Activated naive CD4-positive, alpha-beta T cell treated with anti-CD3 and anti-CD28 coated beads, Interleukin-2, amount 10 ng/mL, durations not matched to agents 7 days and 5 days (primary cell): ENCODE measurements around the gene ANKRD28.

ENCODE experiments used
- CTCF ChIA-PET: fragments of 350-600 bp; sonication (Branson Sonifier 250); formaldehyde crosslinking; loops from one replicate; lab custom pipeline; 2021; ENCODE audit warnings: antibody characterized with exemption; lab: Charles Lee
- DNase-seq: peaks from one replicate; pipeline ENCODE4 v3.0.0-alpha.2; 2020
- H3K27ac Mint-ChIP-seq: one replicate; pipeline ENCODE4 v1.8.0; 2021; ENCODE audit warnings: mild to moderate bottlenecking, moderate library complexity, mixed read lengths
- H3K27me3 Mint-ChIP-seq: one replicate; pipeline ENCODE4 v1.8.0; 2021; ENCODE audit warnings: mild to moderate bottlenecking, mixed read lengths
- H3K36me3 Mint-ChIP-seq: one replicate; pipeline ENCODE4 v1.8.0; 2021; ENCODE audit warnings: mixed read lengths
- H3K4me1 Mint-ChIP-seq: one replicate; pipeline ENCODE4 v1.8.0; 2021; ENCODE audit warnings: mixed read lengths
- H3K4me3 Mint-ChIP-seq: one replicate; pipeline ENCODE4 v1.8.0; 2021; ENCODE audit warnings: mild to moderate bottlenecking, moderate library complexity, mixed read lengths
- H3K9me3 Mint-ChIP-seq: one replicate; pipeline ENCODE4 v1.8.0; 2021; ENCODE audit warnings: mixed read lengths

The ANKRD28 gene

GRCh38 chr3:15796771-15797641, 773 bp downstream of the ANKRD28 start:
- H3K9me3 Mint-ChIP-seq, result no peaks in the 10 kb centered on the region
- H3K27ac Mint-ChIP-seq, result peak overlapping the region; percentile 86

GRCh38 chr3:15796331-15796730, 1.4 kb downstream of the ANKRD28 start:
- CTCF ChIA-PET, result interaction anchor here (0.6 to 1.6 kb wide), 5 partner anchors 17 to 733 kb away, joined by 3 to 10 read pairs (median 3); no protein-coding TSS in a partner anchor
- peak overlapping the region; percentile 4 for H3K27ac Mint-ChIP-seq
- H3K9me3 Mint-ChIP-seq, result no peaks in the 10 kb centered on the region
- no peaks in the 10 kb centered on the region for H3K27me3 Mint-ChIP-seq
- peak overlapping the region; percentile 18 for H3K4me3 Mint-ChIP-seq
- peaks cover 24% of the 10 kb centered on the region for H3K36me3 Mint-ChIP-seq
- DNase-seq, result no peak
- peaks cover 61% of the 10 kb centered on the region for H3K4me1 Mint-ChIP-seq

More at GRCh38 chr3:15796771-15797641, 773 bp downstream of the ANKRD28 start:
- Mint-ChIP-seq H3K27me3 (no peaks in the 10 kb centered on the region), H3K4me3 (peak overlapping the region; percentile 57), H3K4me1 (peaks cover 67% of the 10 kb centered on the region), H3K36me3 (peaks cover 17% of the 10 kb centered on the region)
- CTCF ChIA-PET, result interaction anchor here (0.6 to 1.6 kb wide), 8 partner anchors 10 to 732 kb away, joined by 3 to 10 read pairs (median 3); no protein-coding TSS in a partner anchor
- DNase-seq, result no peak

DNA sequence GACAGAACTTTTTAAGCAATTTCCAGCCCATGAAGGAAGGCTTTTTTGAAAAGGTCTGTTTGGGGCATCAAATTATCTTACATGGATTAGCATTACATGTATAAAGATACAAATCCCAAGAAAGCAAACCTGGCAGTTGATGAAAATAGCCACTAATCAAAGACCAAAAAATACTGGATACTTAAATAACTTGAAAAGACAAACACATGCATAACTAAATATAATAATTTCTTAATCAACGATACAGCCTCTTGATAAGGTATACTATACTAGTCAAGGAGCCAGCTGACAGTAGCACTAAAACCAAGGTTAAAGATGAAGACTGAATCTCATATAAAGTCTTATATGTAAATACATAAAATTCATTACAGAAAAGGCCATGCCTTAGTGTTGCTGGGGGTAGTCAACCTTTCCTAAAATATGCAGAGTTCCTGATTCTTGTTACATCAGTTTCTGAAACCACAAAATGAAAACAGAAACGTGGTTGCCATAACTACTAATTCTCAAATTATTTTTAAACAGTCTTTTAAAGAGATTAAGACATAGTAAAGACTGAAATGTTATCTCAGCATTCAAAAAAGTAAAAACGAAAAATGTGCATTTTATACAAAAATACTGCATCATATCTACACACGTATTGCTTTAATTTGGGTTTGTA, 2.0 kb downstream of the ANKRD28 start:
- CTCF ChIA-PET, result interaction anchor here (0.6 to 0.7 kb wide), 2 partner anchors 367 to 464 kb away, joined by 3 to 4 read pairs; no protein-coding TSS in a partner anchor
- H3K36me3 Mint-ChIP-seq, result peaks cover 28% of the 10 kb centered on the region
- H3K4me1 Mint-ChIP-seq, result peaks cover 55% of the 10 kb centered on the region
- no peak for DNase-seq
- H3K9me3 Mint-ChIP-seq, result peaks cover 2% of the 10 kb centered on the region
- H3K27ac Mint-ChIP-seq, result no peak overlapping the region
- H3K27me3 Mint-ChIP-seq, result no peaks in the 10 kb centered on the region
- H3K4me3 Mint-ChIP-seq, result no peak overlapping the region

DNA sequence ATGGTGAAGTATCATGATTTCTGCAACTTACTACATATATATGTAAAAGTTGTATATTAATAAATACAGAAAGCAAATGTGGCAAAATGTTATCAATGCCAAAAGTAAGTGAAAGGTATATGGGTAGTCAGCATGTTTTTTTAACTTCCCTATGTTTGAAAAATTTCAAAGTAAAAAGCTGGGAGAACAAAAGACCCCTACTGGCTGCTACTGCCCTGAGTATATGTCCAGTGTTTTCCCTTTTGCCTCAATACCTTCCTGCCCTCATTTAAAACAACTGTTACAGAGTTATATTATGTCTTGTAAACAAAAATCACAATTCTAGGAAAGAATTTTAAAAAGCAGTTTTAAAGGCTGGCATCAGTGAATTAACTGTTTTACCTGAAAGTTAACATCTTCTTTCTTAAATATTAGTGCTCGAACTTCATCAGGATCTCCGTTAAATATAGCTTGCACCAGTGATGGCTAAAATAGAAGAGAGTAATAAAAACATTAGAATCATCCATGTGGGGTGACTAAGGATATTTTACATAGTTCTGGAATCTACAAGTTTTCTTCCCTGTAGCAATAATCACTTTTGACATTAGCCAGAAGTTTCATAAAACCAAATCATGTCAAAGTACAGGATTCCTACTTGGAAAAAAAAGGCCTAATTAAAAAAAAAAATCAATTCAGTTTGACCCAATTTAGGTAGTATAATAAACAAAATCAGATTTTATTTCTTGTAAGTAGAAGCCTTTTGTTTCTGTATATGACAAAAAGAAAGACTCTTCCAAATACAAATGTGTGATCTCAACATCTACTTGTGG, 2.7 kb downstream of the ANKRD28 start:
- Mint-ChIP-seq H3K27me3 (no peaks in the 10 kb centered on the region), H3K27ac (no peak overlapping the region), H3K36me3 (peaks cover 34% of the 10 kb centered on the region), H3K9me3 (peaks cover 3% of the 10 kb centered on the region), H3K4me3 (no peak overlapping the region), H3K4me1 (peaks cover 50% of the 10 kb centered on the region)
- CTCF ChIA-PET, result interaction anchor here (1.0 to 1.7 kb wide), 2 partner anchors 17 to 149 kb away, joined by 3 to 5 read pairs; no protein-coding TSS in a partner anchor
- no peak for DNase-seq

DNA sequence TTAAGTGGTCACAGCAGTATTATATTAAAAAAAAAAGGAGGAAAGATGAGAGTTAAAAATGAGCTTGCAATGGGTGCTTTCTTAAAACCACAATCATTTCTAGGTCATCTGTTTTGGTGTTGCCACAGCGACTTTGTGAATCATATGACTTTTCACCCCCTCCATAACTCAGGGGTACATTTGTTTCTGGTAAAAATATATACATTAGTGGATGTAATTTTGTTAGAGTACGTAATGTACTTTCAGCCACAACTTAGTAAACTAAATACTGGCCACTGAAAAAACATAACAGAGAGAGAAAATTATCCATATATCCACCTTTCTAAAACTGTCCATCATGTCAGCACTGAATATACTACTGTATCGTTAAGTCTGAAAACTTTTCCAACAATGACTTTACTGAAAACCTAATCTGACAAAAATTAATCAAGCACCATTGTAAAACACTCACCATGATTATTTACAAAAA, 3.4 kb downstream of the ANKRD28 start:
- peaks cover 43% of the 10 kb centered on the region for H3K4me1 Mint-ChIP-seq
- H3K27ac Mint-ChIP-seq, result no peak overlapping the region
- CTCF ChIA-PET, result interaction anchor here (1.0 to 1.7 kb wide), 2 partner anchors 18 to 148 kb away, joined by 3 to 5 read pairs; no protein-coding TSS in a partner anchor
- peaks cover 34% of the 10 kb centered on the region for H3K36me3 Mint-ChIP-seq
- no peaks in the 10 kb centered on the region for H3K27me3 Mint-ChIP-seq
- no peak overlapping the region for H3K4me3 Mint-ChIP-seq
- peaks cover 3% of the 10 kb centered on the region for H3K9me3 Mint-ChIP-seq
- no peak for DNase-seq

DNA sequence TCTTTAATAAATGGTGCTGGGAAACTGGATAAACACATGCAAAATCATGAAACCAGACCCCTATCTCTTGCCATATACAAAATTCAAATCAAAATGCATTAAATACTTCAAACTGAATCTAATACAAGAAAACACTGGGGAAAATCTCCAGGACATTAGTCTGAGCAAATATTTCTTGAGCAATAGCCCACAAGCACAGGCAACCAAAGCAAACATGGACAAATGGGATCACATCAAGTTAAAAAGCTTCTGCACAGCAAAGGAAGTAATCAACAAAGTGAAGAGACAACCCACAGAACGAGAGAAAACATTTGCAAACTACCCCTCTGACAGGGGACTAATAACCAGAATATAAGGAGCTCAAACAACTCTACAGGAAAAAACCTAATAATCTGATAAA, 6.3 kb downstream of the ANKRD28 start:
- no peak for DNase-seq
- Mint-ChIP-seq H3K4me3 (no peak overlapping the region), H3K9me3 (peaks cover 3% of the 10 kb centered on the region), H3K4me1 (peaks cover 21% of the 10 kb centered on the region), H3K27me3 (no peaks in the 10 kb centered on the region), H3K27ac (no peak overlapping the region), H3K36me3 (peaks cover 33% of the 10 kb centered on the region)
- CTCF ChIA-PET, result no interaction called here

- CTCF ChIA-PET, result no interaction called here
- Mint-ChIP-seq H3K4me1 (no peaks in the 10 kb centered on the region), H3K4me3 (no peak overlapping the region), H3K27me3 (no peaks in the 10 kb centered on the region), H3K9me3 (peaks cover 3% of the 10 kb centered on the region), H3K27ac (no peak overlapping the region), H3K36me3 (peaks cover 26% of the 10 kb centered on the region)
- DNase-seq, result no peak
Observed at GRCh38 chr3:15787941-15788340, 9.8 kb downstream of the ANKRD28 start.

DNA sequence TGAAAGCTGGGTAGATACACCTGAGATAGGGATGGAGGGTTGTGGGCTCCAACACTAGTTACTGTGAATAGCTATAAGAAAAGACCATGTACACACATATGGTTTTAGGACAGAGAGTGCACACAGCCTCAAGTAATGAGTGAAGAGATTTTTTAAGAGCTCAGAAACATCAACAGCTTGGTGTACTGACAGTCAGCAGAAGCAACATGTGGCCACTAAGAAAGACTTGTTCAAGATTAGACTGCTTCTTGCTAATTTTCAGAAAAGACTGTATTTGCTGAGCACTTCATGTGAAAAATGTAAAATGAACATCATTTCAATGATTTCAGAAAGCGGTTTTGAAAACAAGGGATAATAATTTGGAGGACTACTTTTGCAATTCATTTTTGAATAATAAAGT, 10.3 kb downstream of the ANKRD28 start:
- Mint-ChIP-seq H3K9me3 (peaks cover 3% of the 10 kb centered on the region), H3K36me3 (peaks cover 26% of the 10 kb centered on the region), H3K27ac (no peak overlapping the region), H3K4me3 (no peak overlapping the region), H3K27me3 (no peaks in the 10 kb centered on the region), H3K4me1 (no peaks in the 10 kb centered on the region)
- no peak for DNase-seq
- CTCF ChIA-PET, result no interaction called here

DNA sequence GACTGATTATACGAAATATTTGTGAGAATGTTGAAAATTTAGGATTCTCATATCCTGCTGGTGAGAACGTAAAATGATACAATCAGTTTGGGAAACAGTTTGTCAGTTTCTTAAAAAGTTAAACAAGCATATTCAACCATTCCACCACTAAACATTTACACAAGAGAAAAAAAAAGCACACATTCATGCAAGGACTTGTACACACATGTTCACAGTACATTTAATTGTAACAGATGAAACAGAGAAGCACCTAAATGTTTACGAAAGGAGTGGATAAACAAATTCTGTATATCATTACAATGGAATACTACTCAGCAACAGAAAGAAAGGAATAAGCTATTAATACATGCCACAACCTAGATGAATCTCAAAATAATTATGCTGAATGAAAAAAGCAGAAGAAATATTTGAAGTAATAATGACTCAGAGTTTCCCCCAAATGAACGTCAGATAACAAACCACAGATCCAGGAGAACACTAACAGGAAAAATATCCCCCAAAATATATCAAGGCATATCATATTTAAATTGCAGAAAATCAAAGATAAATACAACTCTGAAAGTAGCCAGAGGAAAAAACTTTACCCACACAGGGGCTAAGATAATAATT, 14.3 kb downstream of the ANKRD28 start:
- Mint-ChIP-seq H3K36me3 (peaks cover 6% of the 10 kb centered on the region), H3K9me3 (no peaks in the 10 kb centered on the region), H3K27me3 (no peaks in the 10 kb centered on the region), H3K4me1 (no peaks in the 10 kb centered on the region), H3K27ac (no peak overlapping the region), H3K4me3 (no peak overlapping the region)
- no peak for DNase-seq
- CTCF ChIA-PET, result no interaction called here

- Mint-ChIP-seq H3K9me3 (no peaks in the 10 kb centered on the region), H3K27ac (no peak overlapping the region), H3K27me3 (no peaks in the 10 kb centered on the region), H3K4me1 (no peaks in the 10 kb centered on the region), H3K4me3 (no peak overlapping the region), H3K36me3 (peaks cover 6% of the 10 kb centered on the region)
- DNase-seq, result no peak
- CTCF ChIA-PET, result no interaction called here
Observed at GRCh38 chr3:15782429-15782828, 15.3 kb downstream of the ANKRD28 start.

GRCh38 chr3:15781637-15782402, 16.0 kb downstream of the ANKRD28 start:
- CTCF ChIA-PET, result no interaction called here
- Mint-ChIP-seq H3K27me3 (no peaks in the 10 kb centered on the region), H3K4me1 (no peaks in the 10 kb centered on the region), H3K27ac (no peak overlapping the region), H3K9me3 (no peaks in the 10 kb centered on the region), H3K36me3 (peaks cover 6% of the 10 kb centered on the region), H3K4me3 (no peak overlapping the region)
- no peak for DNase-seq

GRCh38 chr3:15781131-15781530, 16.6 kb downstream of the ANKRD28 start:
- Mint-ChIP-seq H3K4me1 (no peaks in the 10 kb centered on the region), H3K9me3 (no peaks in the 10 kb centered on the region), H3K4me3 (no peak overlapping the region), H3K27me3 (no peaks in the 10 kb centered on the region), H3K27ac (no peak overlapping the region), H3K36me3 (peaks cover 10% of the 10 kb centered on the region)
- DNase-seq, result no peak
- CTCF ChIA-PET, result interaction anchor here (1.1 kb wide), 1 partner anchor 32 kb away, joined by 3 read pairs; no protein-coding TSS in a partner anchor

DNA sequence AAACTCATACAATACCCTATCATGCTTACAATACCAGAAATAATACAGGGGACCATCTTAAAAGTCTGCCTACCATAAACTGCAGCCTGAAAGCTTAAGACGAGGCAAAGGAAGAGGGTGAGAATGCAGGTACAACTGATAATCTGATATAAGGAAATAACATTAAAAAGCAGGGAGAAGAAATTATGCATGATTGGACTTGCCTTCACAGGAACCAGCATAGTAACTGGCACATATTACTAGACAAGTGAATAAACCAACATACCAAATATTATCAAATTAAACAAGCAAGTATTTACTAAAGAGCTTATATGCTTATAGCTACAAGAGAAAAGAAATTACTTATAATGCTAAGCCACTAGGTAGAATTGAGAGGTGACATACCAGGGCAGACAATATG, 18.7 kb downstream of the ANKRD28 start:
- Mint-ChIP-seq H3K9me3 (no peaks in the 10 kb centered on the region), H3K4me3 (no peak overlapping the region), H3K27me3 (no peaks in the 10 kb centered on the region), H3K4me1 (no peaks in the 10 kb centered on the region), H3K27ac (no peak overlapping the region), H3K36me3 (peaks cover 7% of the 10 kb centered on the region)
- no peak for DNase-seq
- CTCF ChIA-PET, result no interaction called here
